Endometrium (tissue), 2 donors: ENCODE results near the gene SELPLG.
"Not testable (repeated sequence)": the region's sequence is repeated elsewhere in the genome, so short reads cannot be mapped to it uniquely, and the experiment has no call there.

Source experiments
- FAIRE-seq: peaks from 2 replicates; lab custom pipeline; 2012; peaks lifted over from hg19 to GRCh38; lab: Jason Lieb, UNC
- donor health status: control.
- donor health status: control.

SELPLG gene

DNA sequence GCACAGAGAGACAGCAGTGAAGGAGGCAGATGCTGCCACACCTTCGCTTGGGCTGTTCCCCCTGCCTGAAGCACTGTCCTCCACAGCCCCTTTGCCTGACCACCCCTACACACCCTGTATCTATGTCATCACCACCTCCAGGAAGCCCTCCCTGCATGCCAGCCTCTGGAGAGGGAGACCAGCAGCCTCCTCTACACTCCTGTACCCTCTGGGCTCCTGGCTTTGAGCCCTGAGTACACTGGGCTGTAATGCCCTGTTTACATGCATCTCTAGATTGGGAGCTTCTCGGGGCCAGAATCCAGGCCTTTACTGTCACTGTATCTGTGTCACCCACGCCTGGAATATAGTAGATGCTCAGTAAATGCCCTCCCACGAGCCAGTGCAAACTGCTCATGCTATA is 30.0 kb downstream of the SELPLG start:
- FAIRE-seq = no peak

DNA sequence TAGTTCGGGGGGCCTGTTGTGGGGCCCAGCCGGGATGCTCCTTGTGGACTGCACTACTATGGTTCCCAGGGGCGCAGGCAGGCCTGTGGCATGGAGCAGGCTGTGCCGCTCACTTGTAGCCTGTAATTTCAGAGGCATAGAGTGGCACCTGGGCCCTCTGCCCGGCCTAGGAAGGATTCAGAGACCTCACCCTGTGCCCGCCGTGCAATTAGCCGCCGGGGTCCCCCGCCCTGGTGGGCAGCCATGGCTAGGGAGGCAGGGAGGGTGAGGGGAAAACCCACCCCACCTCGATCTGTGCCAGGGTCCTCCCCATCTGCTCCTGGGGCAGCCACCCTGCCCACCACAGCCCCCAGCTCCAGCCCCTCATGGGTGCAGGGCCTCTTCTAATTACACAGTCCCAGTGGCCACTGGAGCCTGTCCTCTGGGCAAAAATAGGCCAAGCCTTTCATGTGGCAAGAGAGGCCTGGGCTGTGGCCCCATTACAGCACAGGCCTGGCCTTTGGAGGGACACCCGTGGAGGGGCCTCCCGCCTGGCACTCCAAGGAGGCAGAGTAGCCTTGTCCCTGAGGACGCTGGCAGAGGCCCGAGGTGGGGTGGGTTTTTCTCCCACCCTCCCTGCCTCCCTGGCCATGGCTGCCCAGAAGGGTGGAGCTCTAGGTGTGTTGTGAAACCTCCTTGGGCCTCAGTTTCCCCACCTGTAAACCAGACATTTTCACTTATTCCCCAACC is 30.6 kb downstream of the SELPLG start:
- no peak for FAIRE-seq

DNA sequence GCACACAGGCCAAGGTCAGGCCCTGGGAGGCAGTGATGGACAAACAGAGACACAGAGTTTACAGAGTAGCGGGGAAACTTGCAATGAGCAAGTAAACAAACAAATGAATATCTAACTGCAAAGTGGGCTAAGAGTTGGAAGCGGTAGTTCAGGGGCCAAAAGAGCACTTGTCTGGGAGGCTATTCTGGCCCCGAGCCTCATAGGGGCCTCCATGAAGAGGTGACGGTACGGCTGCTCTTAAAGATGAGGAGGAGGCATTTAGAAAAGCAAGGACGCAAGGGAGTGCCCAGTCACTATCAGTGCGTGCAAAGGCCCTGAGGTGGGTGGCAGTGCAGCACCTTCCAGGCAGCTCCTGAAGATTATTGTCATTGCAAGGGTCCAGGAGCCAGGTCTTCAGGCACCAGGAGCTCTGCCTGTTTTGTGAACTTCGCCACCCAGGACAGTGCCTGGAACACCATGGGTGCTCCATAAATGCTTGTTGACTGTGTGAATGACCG is 31.4 kb downstream of the SELPLG start:
- FAIRE-seq = no peak

DNA sequence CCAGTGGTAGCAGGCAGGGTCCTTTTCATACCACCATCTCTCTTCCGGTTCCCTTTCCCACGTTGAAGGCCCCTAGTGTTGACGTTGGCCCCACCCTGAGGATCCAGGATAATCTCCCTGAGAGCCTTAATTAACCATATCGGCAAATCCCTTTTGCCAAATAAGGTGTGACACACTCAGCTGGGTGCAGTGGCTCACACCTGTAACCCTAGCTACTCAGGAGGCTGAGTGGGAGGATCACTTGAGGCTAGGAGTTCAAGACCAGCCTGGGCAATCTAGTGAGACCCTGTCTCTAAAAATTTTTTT is 33.0 kb downstream of the SELPLG start:
- no peak for FAIRE-seq

DNA sequence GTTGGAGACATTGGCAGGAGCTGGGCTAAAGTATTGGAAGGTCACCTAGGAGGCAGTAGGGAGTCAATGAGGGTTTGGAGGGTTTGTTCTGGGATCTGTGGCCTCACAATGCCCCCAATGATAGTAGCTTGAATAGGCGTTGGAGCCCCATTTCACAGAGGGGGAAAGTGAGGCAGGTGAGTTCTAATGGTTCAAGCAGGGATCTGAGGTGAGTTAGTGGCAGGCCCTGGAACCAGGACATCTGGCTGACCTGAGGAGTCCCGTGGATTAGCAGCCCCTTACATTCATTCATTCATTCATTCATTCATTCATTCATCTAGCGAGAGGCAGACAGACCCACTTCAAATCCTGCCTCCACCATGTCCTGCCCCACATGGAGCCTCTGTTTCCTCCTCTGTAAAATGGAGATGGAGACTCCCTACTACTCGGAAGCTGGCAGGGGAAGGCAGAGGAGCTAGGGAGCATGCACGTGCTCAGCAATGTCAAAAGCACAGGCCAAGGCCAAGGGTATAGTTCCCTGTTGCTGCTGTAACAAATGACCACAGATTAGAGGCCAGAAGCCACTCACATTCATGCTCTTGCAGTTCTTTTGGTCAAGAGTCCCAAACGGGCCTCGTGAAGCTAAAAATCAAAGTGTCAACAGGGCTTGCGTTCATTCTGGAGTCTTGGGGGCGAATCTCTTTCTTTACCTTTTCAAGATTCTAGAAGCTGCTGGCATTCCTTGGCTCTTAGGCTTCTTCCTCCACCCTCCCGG is 33.6 kb downstream of the SELPLG start:
- no peak for FAIRE-seq

DNA sequence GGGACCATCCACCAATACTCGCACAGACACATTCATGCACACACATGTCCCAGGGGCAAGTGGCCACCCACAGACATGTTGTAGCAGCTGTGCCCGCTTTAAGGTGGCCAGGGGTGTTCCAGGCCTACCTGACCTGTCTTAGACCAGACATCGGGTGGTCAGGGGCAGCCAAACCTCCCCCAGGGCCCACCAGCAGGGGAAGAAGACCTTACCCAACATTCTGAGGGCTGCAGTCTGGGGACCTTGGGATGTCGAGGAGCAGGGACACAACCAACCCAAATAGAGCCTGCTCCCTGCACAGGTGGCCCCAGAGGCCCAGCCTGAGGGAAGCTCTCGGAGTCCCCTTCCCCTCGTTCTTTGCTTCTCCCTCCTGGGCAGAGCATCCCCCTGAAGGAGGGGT is 34.2 kb downstream of the SELPLG start:
- no peak for FAIRE-seq

DNA sequence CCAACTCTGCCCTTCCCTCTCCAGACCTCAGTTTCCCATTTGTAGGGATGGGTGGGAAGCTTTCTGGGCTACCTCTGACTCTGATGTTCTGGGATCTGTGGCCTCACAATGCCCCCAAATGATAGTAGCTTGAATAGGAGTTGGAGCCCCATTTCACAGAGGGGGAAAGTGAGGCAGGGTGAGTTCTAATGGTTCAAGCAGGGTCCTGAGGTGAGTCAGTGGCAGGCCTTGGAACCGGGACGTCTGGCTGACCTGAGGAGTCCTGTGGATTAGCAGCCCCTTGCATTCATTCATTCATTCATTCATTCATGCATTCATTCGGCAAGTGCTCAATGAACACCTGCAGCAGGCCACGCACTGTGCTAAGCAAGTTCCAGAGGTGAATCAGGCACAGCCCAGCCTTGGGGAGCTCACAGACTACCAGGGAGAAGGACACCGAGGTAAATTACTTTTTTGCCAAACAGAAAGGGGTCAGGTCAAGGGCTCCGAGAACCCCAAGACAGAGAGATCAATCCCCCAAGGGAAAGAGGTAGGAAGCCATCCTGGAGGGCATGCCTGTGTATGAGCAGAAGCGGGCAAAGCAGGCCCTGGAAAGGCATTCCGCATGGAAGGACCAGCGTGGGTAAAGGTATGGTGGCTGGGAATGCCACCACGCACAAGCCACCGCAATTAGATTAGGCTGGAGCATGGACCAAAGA is 35.0 kb downstream of the SELPLG start:
- FAIRE-seq = no peak

DNA sequence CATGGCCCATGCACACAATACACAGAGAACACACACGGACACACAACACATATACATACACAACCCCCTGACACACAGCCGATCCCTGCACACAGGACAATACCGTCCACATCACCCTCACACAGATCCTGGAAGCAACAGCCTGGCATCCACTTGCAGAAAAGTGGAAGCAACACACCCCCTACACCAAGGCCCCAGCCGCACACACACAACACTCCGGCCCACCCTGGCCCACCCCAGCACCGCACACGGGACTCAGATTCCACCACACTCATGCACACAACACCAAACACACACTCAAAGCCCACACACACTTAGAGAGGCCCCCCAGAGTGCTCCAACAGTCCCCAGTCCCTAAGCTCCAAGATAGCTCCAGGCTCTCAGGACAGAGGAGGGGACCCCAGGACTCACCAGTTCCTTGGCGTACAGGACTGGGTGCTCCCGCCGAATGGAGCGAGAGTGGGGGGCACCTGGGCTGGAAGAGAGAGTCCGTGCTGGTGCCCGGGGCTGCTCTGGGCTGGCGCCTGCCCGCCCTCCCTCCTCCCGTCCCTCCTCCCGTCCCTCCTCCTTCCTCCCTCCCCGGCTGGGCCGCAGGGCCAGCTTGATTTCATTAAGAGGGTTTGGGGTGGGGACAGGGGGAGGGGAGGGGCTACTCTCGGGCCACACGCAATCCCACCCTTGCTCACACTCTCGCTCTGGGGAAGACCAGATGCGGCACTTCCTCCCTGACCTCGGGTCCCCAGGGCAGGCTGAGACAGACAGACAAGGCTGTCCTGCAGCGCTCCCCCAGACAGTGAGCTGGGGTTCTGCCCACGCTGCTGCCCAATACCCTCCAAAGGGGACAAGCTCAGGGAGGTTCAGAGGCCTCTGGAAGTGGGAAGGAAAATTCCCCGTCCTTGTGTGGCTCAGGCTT is 35.9 kb downstream of the SELPLG start, which contains the start of gene TMEM119:
TSS of gene TMEM119 (minus strand) at position 526 of the 913 bp plus-strand sequence. CDS start 5,701 bp downstream, outside the sequence.
- FAIRE-seq = no peak

DNA sequence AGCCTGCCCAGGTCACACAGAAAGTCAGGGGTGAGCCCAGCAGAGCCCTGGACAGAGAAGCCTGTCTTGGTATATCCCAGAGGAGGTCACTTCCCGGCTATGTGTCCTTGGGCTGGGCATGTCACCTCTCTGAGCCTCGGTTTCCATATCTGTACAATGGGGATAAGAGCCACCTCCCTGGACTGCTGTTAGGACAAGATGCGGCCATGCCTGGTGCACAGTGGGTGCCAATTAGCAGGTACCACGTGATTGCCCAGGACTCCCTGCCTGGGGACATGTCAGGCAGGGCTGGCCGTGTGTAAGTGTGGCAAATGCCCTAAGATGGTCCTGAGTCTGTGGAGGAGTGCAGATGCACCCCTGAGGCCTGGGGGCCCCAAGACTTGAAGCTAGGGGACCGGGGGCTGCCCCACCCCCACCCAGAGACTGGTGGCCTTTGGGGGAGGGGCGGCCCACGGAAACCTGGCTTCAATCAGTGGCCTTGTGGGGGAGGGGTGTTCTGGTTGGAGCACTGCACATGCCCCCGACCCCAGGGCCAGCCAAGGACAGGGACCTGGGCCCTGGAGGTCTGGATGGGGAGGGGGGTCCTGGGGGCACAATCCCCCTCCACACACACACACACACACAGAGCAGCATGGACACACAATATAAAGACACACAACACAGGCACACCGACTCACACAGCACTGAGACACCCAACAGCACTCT is 36.7 kb downstream of the SELPLG start:
- FAIRE-seq = no peak

DNA sequence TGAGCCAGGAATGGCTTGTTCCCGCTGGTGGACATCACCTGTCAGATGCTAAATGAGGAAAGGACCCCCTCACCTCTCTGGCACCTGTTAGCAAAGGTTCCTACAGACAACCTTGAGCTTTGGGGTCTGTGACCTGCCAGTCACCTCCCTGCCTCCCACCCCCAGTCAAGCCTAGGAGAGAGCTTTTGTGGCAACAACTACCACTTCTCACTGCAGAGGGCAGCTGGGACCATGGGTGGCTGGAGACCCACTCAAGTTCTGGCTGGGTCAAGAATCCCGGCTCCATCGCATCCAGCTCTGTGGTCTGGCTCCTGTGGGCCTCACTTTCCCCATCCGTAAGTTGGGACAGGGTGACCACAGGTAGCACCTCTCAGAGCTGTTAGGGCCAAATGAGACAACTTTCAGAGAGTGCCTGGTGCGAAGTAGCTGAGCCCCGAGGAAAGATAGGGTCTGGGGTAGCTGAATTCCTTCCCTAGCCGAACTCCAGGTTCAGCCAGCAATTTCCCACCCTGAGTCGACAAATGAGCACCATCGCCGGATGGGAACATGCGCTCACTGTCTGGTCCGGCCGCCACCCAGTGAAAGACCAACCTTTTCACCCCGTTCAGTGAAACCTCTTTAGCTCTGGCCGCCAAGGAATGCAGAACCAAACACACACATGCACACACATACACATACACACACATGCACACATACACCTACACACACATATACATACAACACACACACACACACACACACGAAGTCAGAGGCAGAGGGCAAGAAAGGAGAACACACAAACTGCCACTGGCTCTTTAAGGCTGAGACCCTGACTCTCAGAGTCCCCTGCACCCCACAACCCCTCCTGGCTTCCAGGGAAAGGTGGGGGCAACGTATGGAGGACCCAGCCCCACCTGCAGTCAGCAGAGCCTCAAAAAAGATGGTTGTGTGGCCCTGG is 37.7 kb downstream of the SELPLG start:
- FAIRE-seq = no peak

DNA sequence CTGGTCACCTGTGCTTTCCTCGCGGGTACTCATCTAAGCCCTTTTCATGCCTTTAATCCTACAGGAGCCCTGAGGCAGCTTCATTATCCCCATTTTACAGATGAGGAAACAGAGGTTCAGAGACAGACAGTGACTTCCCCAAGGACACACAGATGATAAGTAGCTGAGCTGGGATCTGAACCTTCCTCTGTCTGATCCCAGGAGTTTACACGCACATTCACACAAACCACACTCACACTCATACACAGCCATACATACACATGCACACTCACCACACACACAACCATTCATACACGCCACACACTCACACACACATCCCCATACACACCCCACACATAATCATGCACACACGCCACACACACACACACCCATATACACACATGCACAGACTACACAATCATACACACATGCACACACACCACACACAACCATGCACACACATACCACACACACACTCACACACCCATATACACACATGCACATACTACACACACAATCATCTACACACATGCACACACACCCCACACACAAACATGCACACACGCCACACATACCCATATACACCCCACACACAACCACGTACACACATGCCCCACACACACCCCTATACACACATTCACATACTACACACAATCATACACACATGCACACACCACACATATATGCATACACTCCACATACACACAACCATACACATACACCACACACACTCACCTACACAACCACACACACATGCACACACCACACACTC is 38.6 kb downstream of the SELPLG start:
- FAIRE-seq = no peak

DNA sequence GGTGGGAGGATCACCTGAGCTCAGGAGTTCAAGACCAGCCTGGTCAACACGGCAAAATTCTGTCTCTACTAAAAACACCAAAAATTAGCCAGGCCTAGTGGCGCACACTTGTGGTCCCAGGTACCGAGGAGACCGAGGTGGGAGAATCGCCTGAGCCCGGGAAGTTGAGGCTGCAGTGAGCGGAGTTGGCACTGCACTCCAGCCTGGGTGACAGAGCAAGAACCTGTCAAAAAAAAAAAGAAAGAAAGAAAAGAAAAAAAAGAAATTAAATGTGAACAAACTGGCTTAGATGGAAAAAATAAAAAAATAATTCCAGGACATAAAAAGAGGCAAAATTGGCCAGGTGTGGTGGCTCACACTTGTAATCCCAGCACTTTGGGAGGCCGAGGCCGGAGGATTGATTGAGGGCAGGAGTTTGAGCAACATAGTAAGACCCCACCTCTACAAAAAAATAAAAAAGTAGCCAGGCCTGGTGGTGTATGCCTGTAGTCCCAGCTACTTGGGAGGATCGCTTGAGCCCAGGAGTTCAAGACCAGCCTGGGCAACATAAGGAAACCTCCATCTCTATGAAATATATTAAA is 39.3 kb downstream of the SELPLG start:
- no peak for FAIRE-seq

DNA sequence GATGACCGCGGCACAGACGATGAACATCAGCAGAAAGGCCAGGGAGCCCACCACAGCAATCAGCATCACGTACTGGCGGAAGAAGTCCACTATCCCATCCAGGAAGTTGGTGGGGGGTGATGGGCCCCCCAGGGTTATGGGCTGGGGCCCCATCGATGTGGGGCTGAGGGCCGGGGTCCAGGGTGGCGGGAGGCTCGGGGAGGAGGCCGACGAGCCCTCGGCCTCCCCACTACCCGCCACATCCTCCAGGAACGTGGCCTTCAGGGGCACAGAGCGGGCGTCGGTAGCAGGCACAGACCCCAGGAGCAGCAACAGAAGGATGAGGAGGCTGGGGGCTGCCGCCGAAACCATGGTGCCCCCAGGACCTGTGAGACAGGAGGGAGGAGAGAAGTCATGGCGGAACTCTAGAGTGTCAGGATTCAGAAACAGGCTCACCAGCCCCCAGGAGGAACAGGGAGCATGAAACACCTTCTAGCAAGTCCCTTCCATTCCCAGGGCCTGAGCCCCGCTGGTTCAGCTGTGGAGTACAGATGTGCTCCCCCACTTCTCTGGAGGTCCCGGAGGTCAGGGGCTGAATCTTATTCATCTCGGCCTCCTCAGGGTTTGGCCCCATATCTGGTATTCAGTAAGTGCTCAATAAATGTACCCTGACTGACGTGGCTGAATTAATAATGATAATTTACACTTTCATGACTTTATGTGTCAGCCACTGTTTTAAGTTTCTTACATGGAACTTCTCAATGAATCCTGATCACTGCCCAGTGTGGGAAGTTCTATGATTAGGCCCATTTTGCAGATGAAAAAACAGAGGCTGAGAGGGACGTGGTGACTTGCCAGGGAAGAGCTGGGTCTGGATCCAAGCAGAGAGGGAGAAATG is 41.4 kb downstream of the SELPLG start:
- no peak for FAIRE-seq

DNA sequence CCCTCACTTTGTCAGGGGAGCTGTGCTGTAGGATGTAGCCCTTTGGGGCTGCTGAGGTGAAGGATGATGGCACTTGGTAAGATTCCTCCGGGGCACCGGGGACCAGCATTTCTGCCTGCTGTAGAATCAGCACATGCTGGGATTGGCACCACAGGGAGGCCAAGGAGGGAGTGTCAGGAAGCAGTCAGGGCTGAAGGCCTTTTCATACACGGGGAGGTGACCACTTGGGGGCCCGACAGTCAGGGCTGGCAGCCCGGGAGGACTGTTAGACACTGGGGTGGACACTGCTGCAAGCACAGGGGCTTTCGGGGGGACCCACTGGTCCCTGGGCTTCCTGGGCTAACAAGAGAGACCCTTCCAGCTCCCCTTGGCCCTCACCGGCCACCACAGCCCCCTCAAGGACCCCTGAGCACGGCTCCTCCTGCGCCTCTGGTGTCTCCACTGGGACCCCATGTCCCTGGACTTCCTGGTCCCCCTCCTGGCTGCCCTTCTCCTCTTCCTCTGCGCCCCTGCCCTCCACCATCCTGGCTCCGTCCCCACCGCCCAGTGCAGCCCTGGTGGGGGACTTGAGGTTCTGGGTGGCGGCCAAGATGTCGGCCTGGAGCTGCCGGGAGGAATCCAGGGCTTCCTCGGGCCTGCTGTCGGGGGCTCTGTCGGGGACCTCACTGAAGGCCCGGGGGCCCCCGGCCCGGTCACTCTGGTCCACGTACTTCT is 42.3 kb downstream of the SELPLG start:
- FAIRE-seq = no peak

DNA sequence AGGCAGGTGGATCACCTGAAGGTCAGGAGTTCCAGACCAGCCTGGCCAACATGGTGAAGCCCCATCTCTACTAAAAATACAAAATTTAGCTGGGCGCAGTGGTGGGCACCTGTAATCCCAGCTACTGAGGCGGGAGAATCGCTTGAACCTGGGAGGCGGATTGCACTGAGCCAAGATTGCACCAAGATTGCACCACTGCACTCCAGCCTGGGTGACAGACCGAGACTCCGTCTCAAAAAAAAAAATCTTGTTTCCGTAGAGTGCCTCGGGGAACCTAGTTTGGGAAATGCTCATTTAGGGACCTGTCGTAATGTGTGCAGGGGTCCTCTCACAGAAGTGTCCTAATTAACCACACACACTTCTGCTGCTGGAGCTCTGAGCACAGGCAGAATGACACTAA is 43.2 kb downstream of the SELPLG start:
- not testable (repeated sequence) for FAIRE-seq

DNA sequence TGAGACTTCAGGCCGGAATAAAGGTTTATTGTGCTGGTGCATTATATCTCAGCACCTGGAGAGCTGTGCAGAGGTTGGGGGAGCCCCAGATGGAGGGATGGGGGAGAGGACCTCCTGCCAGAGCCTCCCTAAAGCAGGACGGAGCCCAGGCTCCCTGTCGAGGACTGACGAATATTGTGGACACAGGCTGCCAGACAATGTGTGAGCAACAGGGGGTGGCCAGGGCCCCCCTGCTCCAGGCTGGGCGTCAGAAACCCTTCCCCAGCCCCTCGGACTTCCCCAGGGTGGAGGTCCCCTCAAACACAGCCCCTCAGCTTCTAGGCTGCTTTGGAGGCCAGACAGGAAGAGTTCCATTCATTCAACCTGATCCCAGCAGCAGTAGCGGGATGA is 43.9 kb downstream of the SELPLG start:
- no peak for FAIRE-seq
